ENCODE measurements around the gene HORMAD1.
"Not testable (repeated sequence)": the region's sequence is repeated elsewhere in the genome, so short reads cannot be mapped to it uniquely, and the experiment has no call there.

Gene HORMAD1

GRCh38 chr1:150706091-150706490 is 14.6 kb downstream of the HORMAD1 start:
- intact Hi-C loops (cut with DNase I), result no loop called here
- DNase-seq, result no peak

GRCh38 chr1:150703427-150703826 is 17.3 kb downstream of the HORMAD1 start:
- DNase-seq, result no peak
- intact Hi-C loops (cut with DNase I), result no loop called here

- DNase-seq, result peak; percentile 79 to 98 (median 94)
- intact Hi-C loops (cut with DNase I), result no loop called here
Measured at GRCh38 chr1:150696995-150697927, 23.4 kb downstream of the HORMAD1 start, which contains the start of gene GOLPH3L. TSS of gene GOLPH3L (minus strand) at chr1:150697154. CDS start at chr1:150694838, 2,316 bp downstream.

GRCh38 chr1:150696590-150696989 is 24.1 kb downstream of the HORMAD1 start:
- DNase-seq, result no peak
- intact Hi-C loops (cut with DNase I), result no loop called here

- no peak for DNase-seq
- intact Hi-C loops (cut with DNase I), result no loop called here
Measured at GRCh38 chr1:150696162-150696561, 24.5 kb downstream of the HORMAD1 start.

- intact Hi-C loops (cut with DNase I), result no loop called here
- no peak for DNase-seq
Measured at GRCh38 chr1:150695561-150695960, 25.1 kb downstream of the HORMAD1 start.

GRCh38 chr1:150692720-150693119 is 28.0 kb downstream of the HORMAD1 start:
- intact Hi-C loops (cut with DNase I), result no loop called here
- DNase-seq, result no peak

GRCh38 chr1:150688763-150689162 is 31.9 kb downstream of the HORMAD1 start:
- intact Hi-C loops (cut with DNase I), result no loop called here
- DNase-seq, result no peak

GRCh38 chr1:150686275-150686674 is 34.4 kb downstream of the HORMAD1 start:
- intact Hi-C loops (cut with DNase I), result no loop called here
- no peak for DNase-seq

- intact Hi-C loops (cut with DNase I), result no loop called here
Measured at GRCh38 chr1:150683914-150684313, 36.8 kb downstream of the HORMAD1 start.

GRCh38 chr1:150678988-150679387 is 41.7 kb downstream of the HORMAD1 start:
- no peak for DNase-seq
- intact Hi-C loops (cut with DNase I), result no loop called here

More at GRCh38 chr1:150683914-150684313, 36.8 kb downstream of the HORMAD1 start:
- no peak for DNase-seq

- DNase-seq, result no peak
- intact Hi-C loops (cut with DNase I), result no loop called here
Measured at GRCh38 chr1:150674881-150675280, 45.8 kb downstream of the HORMAD1 start.

- no peak for DNase-seq
- intact Hi-C loops (cut with DNase I), result no loop called here
Measured at GRCh38 chr1:150663321-150663720, 57.4 kb downstream of the HORMAD1 start.

- intact Hi-C loops (cut with DNase I), result no loop called here
- DNase-seq, result no peak
Measured at GRCh38 chr1:150662811-150663210, 57.9 kb downstream of the HORMAD1 start.

- intact Hi-C loops (cut with DNase I), result no loop called here
- DNase-seq, result no peak
Measured at GRCh38 chr1:150661156-150661555, 59.5 kb downstream of the HORMAD1 start.

- no peak for DNase-seq
- intact Hi-C loops (cut with DNase I), result no loop called here
Measured at GRCh38 chr1:150660584-150660983, 60.1 kb downstream of the HORMAD1 start.

- intact Hi-C loops (cut with DNase I); DNase-seq: not testable (repeated sequence)
Measured at GRCh38 chr1:150657064-150657463, 63.6 kb downstream of the HORMAD1 start.

- intact Hi-C loops (cut with DNase I); DNase-seq: not testable (repeated sequence)
Measured at GRCh38 chr1:150654635-150655034, 66.1 kb downstream of the HORMAD1 start.

- intact Hi-C loops (cut with DNase I), result no loop called here
- no peak for DNase-seq
Measured at GRCh38 chr1:150650193-150650592, 70.5 kb downstream of the HORMAD1 start.

- no peak for DNase-seq
- intact Hi-C loops (cut with DNase I), result no loop called here
Measured at GRCh38 chr1:150649441-150650075, 71.1 kb downstream of the HORMAD1 start.
